GM18526 (cell line): ENCODE results near the gene MOB1A.

Experiments
- POLR2A ChIP-seq: IDR thresholded peaks from 3 replicates; pipeline ENCODE4 v1.6.1; 2011; ENCODE audit not compliant: insufficient read length; ENCODE audit errors: extremely low read depth

MOB1A gene

GRCh38 chr2:74138600-74139323 is 39.9 kb downstream of the MOB1A start:
- TF ChIP-seq POLR2A = no peak

DNA sequence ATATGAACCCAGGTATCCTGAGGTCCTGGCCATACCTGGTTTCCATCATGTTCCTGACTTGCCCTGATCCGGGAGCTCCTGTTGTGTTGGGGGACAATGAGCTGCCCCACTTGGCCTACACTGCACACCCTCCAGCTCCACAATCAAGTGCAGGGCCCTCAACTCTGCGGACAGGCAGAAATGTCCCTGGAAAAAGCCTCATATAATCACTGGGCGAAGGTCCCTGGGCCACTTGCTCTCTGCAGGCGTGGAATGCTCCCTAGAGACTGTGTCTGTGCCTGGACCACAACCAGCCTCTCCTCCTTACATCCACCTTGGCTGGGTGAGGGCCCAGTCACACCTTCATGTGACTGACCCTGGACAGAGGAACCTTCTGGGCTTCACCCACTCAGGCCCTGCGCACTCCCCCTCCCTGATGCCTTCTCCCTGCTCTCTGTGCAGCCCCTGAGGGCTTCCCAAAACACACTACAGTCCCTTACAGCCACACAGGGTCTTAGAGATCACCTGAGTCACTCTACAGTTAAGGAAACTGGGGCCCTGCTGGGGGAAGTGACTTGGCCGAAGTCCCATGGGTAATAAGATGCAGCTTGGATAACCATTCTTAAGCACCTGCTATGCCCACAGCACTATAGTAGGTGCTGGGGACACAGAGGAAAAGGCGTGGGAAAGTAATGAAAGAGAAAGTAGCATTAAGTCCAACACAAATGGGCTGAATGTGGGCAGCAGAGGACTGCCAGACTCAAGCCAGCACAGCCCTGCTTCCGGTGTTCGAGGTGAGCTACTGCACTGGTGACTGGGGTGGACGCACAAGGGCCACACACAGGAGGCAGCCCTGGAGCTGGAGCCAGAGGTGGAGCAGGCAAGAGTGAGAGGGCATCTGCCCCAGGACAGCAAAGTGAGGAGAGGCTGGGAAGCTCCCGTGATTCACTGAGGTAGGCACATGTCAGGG is 40.8 kb downstream of the MOB1A start:
- no peak for TF ChIP-seq POLR2A

DNA sequence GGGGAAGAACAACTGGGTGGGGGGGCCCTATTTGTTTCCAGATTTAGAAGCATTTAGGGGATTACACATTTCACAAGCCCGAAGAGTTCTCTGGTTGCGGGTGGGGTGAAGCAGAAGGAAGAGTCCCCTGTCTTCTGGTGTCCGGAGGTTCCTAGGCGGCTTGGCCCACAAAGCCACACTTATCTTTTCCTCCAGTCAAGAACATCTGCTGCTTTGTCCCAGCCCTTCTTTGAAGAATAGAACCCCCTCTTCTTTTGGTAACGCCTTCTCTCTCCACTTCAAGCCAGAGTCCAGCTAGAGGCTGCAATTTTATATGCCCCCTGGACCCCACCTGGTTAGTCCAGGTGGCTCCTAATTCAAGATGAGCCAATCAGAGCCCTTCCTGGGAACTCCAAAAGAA is 46.8 kb downstream of the MOB1A start:
- no peak for TF ChIP-seq POLR2A

DNA sequence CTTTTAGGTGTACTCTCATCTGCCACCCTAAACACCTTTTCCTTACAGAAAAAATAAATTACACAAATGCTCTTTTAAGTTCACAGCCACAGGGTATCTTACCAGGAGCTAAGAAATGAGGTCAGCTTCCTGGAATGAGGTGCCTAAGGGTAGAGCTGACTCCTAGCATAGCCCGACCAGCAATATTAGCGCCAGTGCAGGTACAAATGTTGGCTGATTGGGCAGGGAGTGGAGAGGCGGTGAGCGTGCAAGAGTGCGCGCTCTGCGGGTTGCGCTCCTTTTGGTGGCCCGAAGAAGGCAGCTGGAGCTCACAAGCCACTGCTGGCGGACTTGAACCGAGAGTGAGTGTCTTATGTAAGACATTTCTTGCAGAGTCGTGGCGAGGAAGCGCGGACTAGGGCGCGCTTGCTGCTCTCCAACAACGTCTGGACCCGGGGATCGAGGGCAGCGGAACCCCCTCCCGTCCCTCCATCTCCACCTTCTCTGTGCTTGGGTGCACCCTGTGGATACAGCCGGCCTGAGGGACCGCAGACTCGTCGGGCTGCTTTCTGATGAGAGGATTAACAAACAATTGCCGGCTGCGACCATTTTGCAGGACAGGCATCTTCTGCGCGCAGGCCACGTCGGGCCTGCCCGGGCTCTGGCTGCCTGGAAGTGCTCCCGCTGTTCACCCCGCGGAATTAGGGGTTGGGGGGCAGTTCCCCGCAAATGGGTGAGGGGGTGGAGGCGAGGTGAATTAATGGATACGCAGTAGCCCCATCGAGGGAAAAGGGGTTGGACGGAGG is 48.3 kb downstream of the MOB1A start:
- TF ChIP-seq POLR2A = no peak

GRCh38 chr2:74128206-74128605 is 50.5 kb downstream of the MOB1A start:
- no peak for TF ChIP-seq POLR2A

DNA sequence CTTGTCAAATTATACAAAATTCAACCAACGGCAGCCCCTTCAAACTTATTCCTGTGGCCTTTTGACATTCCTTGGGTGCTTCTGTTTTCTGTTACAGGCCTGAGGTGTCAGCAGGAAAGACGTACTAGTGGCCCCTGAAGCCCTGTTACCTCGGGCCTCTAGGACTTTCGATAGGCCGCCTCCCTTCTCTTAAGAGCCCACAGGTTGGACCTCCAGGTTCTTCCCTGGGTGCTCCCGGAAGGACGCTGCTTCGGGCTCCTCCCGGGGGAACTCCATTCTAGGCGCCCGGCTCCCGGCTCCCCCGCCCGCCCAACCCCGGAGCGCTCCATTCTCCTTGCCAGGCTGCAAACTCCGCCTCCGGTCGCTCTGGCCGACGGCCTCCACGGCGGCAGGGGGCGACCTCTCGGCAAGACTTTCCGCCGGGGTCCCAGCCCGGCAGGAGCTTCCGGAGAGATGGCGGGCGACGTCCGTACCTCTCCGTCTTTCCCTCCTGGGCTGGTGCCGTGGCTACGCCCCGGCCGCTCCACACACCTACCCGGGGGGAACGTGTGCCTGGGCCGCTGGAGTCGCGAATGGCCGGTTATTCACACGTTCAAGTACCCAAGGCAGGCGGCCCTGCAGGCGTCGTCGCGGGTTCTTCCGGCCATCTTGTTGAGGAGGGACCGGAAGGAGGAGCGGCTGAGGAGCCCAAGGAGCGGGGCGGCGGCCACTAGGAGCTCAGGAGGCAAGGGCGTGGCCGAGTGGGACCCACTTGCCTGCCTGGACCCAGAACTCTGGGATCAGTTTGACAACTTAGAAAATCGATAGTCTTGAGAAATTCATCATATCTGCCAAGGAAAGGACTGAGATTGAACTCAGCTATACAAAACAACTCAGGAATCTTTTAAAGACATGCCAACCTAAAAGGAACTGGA is 58.5 kb downstream of the MOB1A start:
- peak; percentile 60 for TF ChIP-seq POLR2A

DNA sequence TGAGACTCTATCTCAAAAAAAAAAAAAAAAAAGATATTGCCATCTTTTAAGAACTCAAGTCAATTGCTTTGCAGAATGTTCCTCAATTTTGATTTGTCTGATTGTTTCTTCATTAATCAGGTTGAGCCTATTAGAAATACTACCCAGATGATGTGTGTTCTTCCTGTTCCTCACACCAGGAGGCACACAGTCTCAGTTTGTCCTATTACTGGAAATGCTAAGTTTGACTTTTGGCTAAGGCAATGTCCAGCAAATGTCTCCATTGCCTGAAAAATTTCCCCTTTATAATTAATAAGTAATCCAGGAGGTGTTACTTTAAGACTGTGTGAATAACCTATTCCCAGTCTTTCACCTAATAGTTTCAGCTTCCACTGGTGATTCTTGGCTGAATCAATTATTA is 59.3 kb downstream of the MOB1A start:
- TF ChIP-seq POLR2A = no peak

DNA sequence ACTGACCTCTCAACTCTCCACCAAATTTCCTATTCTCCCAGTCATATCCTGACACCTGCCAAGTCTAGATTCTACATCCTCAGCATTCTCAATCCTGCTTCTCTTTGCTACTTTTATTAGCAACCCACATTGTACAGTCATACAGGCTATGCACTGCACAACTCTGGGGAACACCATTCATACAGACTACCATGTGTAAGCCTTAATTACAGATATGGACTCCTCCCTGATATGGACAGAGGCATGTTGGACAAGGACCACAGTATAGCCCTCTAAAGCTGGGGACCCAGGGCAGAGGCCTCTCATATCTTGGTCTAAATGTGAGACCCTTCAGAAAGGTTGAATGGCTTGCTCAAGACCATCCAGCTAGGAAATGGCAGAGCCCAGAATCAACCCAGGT is 67.3 kb downstream of the MOB1A start:
- TF ChIP-seq POLR2A = no peak

DNA sequence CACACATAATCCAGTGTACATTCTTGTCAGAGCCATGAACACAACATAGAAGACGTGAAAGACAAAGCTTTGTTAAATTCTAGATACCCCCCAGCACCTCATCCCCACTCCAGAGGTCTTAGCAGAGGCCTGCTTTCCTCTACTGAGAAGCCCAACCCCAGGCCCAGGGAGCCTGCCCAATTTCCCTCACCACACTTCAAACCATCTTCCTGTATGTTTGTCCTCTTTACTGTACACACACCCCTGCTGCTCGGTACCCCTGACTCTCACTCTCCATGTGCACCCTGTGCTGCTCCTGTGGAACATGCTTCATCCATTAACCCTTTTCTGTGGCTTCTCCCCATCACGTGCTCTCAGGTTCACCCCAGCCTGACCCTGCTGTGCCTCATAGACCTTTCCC is 68.1 kb downstream of the MOB1A start:
- TF ChIP-seq POLR2A = no peak

- TF ChIP-seq POLR2A = no peak
Measured at GRCh38 chr2:74109551-74109950, 69.1 kb downstream of the MOB1A start.

GRCh38 chr2:74107071-74107470 is 71.6 kb downstream of the MOB1A start:
- no peak for TF ChIP-seq POLR2A

DNA sequence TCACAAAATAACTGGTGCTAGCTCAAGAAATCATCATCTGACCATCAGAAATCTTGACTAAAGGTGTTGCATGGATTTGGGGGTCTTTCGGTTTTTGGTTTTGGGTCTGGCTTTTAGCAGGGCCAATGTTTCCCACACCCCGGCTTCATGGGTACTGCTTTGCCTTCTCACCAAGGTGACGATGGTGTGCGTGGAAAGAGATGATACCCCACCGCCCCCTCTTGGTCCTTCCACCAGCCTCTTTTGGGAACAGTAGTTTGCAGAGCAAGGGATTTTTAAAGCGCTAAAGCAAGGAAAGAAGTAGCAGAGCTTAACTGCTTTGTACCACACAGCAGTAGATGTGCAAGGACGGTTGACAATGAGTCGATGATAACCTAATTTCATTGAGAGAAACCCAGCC is 73.3 kb downstream of the MOB1A start:
- TF ChIP-seq POLR2A = no peak

DNA sequence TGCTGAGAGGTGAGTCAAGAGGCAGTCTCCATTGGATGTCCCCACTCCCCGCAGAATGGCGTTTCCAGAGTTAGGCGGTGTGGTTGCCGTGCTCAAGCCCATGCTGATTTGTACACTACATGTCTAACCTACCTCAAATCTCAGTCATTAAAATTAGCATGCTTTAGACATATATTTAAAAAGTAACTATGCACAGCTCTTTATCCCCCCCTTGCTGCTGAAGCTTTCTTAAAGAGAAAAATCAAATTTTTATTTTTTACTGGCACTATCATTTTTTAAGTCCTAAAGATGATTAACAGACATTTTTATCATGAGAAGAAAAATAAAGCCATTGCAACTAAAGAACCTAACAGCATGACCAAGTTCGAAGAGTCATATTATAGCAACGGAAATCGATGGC is 73.8 kb downstream of the MOB1A start:
- no peak for TF ChIP-seq POLR2A

DNA sequence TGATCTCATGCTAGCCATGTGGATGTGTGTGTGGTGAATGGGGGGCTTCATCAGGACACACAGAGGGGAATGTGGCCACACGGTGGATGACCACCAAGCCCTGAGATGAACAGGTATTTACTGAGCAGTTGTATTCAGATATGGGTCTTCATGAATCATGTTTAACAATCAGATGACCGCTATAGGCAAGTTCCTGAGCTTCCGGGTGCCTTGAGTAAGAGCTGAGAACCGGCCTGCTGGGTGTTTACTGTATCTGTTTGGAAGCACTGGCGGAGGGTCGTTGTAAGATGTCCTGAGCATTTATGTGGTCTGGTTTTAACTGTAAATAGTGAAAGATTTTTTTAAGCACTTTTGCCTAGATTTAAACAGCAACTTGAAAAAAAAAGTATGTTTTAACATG is 74.9 kb downstream of the MOB1A start:
- no peak for TF ChIP-seq POLR2A
